ENCODE data around the gene LOXL1.

Gene LOXL1, protein sequence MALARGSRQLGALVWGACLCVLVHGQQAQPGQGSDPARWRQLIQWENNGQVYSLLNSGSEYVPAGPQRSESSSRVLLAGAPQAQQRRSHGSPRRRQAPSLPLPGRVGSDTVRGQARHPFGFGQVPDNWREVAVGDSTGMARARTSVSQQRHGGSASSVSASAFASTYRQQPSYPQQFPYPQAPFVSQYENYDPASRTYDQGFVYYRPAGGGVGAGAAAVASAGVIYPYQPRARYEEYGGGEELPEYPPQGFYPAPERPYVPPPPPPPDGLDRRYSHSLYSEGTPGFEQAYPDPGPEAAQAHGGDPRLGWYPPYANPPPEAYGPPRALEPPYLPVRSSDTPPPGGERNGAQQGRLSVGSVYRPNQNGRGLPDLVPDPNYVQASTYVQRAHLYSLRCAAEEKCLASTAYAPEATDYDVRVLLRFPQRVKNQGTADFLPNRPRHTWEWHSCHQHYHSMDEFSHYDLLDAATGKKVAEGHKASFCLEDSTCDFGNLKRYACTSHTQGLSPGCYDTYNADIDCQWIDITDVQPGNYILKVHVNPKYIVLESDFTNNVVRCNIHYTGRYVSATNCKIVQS

DNA sequence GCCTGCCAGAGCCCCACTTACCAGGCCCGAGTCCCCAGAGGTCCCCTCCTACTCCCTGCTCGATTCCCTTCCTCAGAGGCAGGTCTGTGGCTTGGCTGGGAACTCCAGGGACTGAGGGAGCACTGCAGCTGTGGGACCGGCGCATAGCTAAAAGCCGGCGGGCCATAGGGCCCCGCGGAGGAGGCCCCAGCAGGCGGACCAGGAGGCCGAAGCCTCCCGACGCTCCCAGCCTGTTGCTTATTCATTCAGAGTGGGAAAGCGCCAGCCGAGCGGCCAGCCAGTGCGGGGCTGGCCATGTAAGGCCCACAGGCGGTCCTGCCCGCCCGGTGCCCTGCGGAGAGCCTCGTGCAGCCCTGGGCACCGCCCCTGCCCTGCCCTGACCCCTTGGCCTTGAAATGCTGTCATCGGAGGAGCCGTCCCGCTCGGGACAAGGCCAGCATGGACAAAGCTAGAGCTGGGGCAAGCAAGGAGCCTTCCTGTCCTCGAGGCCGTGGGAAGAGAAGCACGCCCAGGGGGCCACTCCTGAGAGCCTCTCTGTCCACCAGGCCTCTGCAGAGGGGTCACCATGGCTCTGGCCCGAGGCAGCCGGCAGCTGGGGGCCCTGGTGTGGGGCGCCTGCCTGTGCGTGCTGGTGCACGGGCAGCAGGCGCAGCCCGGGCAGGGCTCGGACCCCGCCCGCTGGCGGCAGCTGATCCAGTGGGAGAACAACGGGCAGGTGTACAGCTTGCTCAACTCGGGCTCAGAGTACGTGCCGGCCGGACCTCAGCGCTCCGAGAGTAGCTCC lies at the start of gene LOXL1:
LOXL1 (plus strand) TSS at position 244 of the 784 bp plus-strand sequence; CDS start at position 566, 322 bp downstream.
- DNase-seq, result no peak

GRCh38 chr15:73879426-73879825 lies 46.8 kb upstream of the LOXL1 start:
- no peak for DNase-seq

DNA sequence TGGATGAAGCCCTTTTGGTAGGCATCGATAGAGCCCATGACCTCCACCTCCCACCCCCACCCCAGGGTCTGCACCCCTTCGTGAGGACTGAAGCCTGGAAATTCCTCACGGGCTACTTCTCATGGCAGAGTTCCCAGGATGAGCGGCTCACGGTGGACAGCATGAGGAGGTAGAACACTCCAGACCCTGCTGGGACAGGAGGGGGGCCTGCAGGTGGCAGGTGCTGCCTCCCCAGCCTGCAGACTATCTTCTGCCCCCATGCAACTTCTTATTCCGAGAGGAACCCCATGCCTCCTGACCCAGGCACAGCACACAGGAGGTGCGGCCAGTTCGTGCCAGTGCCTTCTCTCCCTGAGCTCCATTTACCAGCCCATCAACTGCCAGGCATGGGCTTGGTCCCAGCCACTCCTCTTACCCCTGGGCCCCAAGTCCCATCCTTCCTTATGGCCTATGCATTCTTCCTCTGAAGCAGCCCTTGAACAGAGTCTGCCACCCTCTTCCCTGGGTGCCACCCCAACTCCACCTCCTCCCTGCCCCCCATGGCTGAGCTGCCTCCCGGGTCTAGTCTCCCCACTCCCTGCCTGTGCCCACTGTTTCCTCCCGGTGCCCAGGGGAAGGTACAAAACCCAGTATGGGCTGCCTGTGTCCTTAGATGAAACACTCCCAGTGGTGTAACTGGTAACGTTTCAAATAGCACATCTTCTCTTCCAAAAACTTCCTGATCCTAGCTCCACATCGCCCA lies 44.5 kb upstream of the LOXL1 start:
- no peak for DNase-seq

DNA sequence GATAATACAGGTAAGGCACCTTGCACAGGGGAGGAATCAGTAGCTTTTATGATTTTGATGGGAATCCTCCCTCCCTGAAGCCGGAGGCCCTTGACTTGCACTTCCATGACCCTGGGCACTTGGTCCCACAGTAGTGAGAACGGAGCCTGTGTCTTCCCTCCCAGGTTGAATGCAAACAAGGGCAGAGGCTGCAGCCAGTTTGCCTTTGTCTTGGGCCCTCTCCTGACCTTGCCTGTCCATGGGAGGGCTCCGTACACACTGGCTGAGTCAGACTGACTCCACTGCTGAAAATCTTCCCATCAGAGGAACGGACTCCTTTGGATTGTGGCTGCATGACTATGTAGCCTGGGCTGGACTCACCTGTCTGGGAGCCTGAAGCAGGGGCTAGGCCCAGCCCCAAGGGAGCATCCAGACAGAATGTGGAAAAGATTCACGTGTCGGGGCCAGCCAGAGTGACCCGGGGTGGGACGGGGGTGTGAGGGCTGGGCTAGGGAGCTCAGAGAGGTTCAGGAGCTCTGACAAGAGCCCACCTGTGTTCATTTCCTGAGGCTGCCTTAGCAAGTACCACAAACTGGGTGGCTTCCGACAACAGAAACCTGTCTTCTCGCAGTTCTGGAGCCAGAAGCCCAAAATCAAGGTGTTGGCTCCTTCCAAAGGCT lies 43.4 kb upstream of the LOXL1 start:
- DNase-seq, result no peak

DNA sequence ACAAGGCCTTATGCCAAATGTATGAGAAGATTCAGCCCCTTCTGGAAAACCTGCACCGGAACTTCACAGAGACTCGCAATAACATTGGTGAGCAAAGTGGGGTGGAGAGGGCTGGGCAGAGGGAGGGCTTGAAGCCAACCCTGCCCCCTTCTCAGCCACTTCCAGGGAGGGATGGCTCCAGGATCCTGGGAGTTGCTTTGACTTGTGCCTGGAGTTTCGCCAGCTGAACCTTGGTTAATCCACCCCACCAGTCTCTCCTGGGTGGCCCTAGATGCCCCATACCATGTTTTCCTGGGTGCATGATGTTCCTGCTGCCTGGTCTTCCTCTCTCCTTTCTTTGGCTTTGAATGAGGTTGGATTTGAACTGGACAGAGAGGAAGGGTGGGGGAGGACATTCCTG lies 42.1 kb upstream of the LOXL1 start:
- DNase-seq, result no peak

DNA sequence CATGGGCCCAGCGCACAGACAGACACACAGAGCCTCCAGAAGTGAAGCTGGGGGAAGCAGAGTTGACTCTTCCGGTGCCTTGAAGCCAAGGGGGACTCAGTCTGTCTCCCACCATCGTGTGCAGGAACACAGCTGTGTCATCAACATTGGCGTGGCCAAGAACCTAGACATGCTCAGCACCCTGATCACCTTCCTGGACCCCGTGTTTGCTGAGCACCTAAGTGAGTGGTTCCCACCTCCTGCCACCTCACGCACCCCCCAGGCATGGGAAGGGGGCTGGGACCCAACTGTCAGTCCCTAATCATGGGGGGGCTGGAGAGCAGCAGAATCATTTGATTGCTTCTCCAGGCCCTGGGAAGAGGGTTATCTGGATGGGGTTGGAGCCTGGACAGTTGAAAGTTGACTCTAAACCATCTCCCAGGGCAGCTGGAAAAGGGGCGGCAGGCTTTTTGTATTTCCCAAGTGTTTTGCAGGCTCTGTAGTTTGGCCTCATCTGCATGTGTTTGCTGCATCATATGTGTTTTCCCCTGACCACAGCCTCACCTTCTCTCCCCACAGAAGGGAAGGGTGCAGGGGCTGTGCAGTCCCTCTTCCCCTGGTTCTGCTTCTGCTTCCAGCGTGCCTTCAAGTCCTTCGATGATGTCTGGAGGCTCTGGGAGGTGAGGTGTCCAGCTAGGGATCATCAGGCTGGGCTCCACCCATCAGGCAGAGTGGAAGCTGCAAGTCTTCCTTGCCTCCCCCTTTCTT lies 40.1 kb upstream of the LOXL1 start:
- no peak for DNase-seq

GRCh38 chr15:73886717-73887345 lies 39.4 kb upstream of the LOXL1 start:
- no peak for DNase-seq

DNA sequence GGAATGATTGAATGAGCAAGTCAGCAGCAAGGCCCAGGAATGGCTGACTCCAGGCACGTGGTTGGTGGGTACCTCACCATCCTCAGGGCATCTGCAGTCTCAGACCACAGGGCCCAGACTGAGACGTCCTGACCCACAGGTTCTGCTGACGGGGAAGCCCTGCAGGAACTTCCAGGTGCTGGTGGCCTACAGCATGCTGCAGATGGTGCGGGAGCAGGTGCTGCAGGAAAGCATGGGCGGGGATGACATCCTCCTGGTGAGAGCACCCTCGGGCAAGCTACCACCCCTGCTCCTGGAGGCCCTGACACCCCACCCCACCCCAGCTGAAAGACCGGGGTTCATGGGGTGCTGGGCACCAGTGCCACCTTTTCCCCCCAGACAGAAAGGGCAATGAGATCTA lies 38.8 kb upstream of the LOXL1 start:
- no peak for DNase-seq

GRCh38 chr15:73888224-73889041 lies 37.8 kb upstream of the LOXL1 start:
- no peak for DNase-seq

GRCh38 chr15:73889053-73889761 lies 37.1 kb upstream of the LOXL1 start:
- no peak for DNase-seq

- no peak for DNase-seq
Measured at GRCh38 chr15:73889762-73890124, 36.5 kb upstream of the LOXL1 start.

- DNase-seq, result no peak
Measured at GRCh38 chr15:73891328-73892315, 34.6 kb upstream of the LOXL1 start.

- DNase-seq, result no peak
Measured at GRCh38 chr15:73892446-73893226, 33.6 kb upstream of the LOXL1 start.

DNA sequence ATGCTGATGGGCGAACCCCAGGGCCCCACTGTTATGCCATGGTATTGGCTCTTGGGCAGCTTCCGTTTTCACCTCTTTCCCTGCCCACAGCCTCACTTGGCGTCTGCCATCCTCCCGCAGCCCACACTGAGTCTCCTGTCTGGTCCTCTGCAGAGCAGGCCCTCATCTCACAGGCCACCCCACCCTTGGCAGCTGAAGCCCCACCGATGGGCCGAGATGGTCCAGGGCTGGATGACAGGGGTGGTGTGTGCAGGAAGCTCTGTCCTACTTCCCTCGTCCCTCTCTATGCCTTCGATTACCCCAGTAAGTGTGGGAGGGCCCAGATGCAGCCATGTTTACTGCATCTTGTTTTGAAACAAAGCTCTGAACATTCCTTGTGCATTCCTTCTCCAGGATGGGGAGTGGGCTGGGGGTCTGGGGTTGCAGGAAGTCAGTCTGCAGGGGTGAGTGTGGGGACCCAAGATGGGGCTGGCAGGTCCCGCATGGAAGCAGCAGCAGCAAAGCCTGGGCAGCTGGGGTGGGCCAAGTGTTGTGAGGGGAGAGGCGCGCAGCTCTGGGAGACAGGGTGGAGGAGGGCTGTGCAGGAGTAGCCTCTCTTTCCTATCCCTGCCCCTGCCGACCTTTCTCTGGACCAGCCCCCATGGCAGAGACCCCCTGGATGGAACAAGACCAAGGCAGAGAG lies 32.0 kb upstream of the LOXL1 start:
- no peak for DNase-seq

GRCh38 chr15:73897441-73898261 lies 28.6 kb upstream of the LOXL1 start:
- DNase-seq, result peak; percentile 17
